GM10847 (cell line): ENCODE measurements around the gene DOCK3.

ENCODE experiments used
- POLR2A ChIP-seq: IDR thresholded peaks from 2 replicates; pipeline ENCODE4 v1.6.1; 2011; ENCODE audit not compliant: insufficient read length; ENCODE audit errors: extremely low read depth

DOCK3 gene

DNA sequence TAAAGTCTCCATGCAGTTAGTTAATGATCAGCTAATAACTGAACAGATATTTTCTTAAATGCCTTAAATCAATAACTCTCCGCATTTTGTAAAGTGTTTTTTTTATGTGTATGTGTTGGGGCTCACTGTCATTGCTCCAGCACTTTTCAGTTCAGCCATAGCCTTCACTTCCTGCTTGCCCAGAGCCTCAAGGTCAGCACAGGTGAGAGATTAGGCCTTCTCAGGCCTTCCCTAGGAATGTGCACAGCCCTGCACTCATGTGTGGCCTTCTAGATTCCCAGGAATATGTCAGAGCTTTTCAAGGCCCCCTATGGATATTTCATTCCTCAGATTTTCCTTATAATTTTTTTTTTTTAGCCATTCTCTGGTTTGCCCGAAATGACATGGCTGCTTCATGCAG is 632.7 kb downstream of the DOCK3 start:
- no peak for TF ChIP-seq POLR2A

DNA sequence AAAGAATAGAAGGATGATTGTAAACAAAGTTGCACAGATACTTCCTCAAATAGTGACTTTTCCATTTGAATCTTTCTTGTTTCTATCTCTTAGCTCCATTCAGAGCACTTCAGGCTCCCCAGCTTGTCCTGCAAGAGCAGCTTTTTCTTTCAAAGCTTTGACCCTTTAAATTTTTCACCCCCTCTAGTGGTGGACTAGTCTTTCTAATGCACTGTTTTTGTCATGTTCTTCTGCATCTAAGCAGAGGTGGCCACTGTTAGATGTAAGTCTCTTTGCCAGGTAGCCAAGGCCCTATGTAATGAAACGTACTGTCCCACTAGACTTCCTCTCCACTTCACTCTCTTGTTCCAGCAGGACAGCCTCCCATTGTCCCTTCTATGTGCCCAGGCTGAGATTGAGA is 636.3 kb downstream of the DOCK3 start:
- no peak for TF ChIP-seq POLR2A

DNA sequence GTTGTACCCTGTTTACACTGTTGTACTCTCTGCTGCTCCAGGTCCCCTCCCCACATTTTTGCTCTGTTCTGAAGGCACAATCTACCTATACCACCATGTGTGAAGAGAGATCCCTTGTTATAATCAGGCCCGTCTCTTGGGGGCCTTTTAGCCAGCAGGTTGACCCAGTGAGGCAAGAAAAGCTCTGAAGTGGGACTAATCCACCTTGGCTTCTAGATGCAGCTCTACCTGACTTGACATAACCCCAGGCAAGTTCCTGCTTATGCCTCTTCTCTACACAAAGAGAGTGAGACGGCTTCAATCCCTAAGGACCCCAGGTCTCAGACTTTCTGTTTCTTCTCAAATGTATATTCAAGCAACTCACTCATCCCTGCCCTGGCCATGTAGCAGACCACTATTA is 653.5 kb downstream of the DOCK3 start:
- no peak for TF ChIP-seq POLR2A

DNA sequence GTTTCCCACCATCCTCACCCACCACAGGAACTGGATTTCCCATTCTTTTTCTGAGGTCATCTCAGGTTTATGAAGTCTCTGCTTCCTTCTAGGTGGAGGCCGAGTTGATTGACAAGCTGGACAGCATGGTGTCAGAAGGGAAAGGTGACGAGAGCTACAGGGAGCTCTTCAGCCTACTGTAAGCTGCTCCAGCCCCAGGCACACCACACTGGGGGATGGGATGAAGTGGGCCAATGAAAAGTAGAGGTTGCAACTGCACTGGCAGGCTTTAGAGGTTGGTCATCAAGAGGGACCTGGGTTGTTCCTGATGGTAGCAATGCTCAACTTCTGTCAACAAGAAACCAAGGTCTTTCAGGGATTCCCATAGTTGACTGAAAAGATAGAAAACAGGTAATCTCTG is 655.3 kb downstream of the DOCK3 start:
- no peak for TF ChIP-seq POLR2A

DNA sequence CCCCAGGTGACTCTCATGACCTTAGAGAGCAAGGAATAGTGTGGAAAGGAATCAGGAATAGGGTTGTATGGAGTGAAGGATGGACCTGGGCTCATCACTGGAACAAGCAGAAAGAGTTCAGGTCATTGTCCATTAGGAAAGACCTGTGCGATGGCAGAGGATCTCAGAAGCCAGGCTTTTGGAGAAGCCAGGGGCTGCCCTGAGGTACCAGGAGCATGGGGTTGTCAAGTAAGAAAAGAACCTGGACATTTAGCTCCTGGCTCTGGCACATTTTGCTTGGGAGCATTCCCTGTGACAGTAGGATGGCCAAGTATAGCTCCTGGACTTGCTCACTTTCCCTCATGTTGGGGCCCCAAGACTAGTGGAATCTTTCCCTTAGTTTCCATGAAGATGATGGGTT is 657.4 kb downstream of the DOCK3 start:
- TF ChIP-seq POLR2A, result no peak

DNA sequence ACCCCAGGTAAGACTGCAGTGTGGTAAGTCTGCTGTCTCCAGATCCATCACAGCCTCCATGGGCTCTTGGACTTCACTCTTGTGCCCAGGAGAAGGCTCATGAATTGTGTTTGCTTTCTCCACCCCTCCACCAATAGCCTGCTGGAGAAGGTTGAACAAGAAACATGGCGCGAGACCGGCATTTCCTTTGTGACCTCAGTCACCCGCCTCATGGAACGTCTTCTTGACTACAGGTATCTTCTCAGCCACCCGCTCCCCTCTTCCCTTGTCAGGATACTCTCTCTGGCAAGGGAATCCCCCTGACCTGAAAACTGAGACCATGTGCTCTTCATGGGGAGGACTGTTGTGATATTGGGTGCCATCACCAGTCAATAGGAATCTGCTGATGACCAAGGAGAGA is 658.3 kb downstream of the DOCK3 start:
- TF ChIP-seq POLR2A, result no peak

- no peak for TF ChIP-seq POLR2A
Observed at GRCh38 chr3:51336261-51336660, 661.5 kb downstream of the DOCK3 start.

- no peak for TF ChIP-seq POLR2A
Observed at GRCh38 chr3:51337666-51338065, 662.9 kb downstream of the DOCK3 start.

DNA sequence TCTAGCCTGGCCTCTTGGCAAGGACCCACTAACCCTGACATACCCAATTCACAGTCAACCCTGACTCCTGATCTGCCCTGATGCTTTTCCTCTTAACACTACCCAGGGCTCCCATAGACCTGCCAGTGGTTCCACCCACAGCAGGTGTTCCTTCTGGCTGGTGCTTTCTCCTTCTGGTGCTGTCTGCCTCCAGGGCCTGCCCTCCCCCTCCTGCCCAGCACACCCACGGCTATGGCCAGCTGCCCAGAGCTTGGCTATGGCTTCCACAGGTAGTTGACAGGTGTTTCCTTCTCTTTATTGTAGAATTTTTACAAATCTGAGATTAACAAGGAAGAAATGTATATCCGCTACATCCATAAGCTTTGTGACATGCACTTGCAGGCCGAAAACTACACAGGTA is 663.9 kb downstream of the DOCK3 start:
- no peak for TF ChIP-seq POLR2A

GRCh38 chr3:51340013-51340829 is 665.5 kb downstream of the DOCK3 start:
- no peak for TF ChIP-seq POLR2A

GRCh38 chr3:51340989-51341636 is 666.4 kb downstream of the DOCK3 start:
- TF ChIP-seq POLR2A, result no peak

DNA sequence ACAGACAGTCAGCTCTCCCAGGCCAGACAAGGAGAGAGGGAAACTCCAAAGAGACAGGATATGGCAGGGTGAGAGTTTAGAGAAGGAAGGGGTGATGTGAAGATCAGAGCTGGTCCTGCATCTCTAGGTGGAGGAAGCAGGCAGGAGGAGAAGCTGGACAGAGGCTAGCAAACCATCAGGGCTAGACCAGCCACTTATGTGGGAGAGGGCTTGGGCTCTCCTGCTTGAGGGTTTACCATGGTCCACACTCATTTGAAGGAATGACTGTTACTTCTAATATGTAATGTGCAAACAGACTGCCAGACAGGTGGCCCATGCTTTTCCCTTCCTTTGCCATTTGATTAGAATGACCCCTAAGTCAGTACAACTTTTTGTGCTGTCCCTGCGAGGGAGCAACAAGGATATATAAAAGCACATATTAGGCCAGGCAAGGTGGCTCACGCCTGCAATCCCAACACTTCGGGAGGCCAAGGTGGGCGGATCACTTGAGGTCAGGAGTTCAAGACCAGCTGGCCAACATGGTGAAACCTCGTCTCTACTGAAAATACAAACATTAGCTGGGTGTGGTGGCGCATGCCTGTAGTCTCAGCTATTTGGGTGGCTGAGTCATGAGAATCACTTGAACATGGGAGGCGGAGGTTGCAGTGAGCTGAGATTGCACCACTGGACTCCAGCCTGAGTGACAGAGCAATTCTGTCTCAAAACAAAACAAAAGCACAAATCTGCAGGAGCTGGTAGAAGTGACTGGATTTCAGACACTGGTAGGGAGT is 669.4 kb downstream of the DOCK3 start:
- TF ChIP-seq POLR2A, result no peak

DNA sequence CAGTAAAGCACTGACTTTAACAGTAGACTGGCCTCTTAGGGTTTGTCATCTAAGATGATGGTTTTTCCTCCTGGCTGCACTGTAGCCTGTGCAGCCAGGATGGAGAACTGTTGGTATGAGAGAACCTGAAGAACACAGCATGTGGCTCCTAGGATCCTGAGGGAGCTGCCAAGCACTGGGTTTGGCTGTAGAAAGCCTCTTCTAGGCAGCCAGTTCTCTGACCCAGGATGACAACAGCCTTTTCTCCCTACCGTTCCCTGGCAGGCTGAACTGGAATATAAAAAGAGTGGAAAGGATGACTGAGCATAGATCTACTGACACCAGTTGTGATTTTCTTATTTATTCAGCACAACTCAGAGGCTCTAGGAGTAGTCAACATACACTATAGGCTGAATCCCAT is 676.0 kb downstream of the DOCK3 start:
- TF ChIP-seq POLR2A, result no peak

GRCh38 chr3:51353131-51353530 is 678.4 kb downstream of the DOCK3 start:
- TF ChIP-seq POLR2A, result no peak

- no peak for TF ChIP-seq POLR2A
Observed at GRCh38 chr3:51353691-51354090, 679.0 kb downstream of the DOCK3 start.

DNA sequence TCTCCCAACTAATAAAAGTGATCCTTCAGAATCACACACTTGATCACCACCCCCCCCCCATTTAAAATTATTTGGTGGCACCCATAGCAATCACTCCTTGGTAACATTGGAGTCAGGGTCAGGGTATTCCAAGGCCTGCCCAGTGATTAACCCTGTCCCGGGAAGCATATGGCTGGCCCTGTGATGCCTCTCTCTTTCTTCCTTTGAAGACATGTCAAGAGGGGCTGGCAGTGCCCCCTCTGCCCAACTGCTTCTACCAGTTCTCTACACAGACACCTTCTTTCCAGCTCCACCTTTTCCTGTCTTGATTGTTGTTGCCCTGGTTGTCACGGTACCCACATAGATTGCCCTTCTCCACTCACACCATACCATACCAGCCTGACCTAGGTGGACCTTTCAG is 679.4 kb downstream of the DOCK3 start:
- TF ChIP-seq POLR2A, result no peak
